ENCODE measurements around the gene CHD5. TPM values are rescaled to one million over a fixed set of nuclear protein-coding genes. Genes with fewer than 3 reads are reported as not detected.

The CHD5 gene
- polyA plus RNA-seq, 3 donors from 2014 or later: 0.12 TPM; not detected in 2

DNA sequence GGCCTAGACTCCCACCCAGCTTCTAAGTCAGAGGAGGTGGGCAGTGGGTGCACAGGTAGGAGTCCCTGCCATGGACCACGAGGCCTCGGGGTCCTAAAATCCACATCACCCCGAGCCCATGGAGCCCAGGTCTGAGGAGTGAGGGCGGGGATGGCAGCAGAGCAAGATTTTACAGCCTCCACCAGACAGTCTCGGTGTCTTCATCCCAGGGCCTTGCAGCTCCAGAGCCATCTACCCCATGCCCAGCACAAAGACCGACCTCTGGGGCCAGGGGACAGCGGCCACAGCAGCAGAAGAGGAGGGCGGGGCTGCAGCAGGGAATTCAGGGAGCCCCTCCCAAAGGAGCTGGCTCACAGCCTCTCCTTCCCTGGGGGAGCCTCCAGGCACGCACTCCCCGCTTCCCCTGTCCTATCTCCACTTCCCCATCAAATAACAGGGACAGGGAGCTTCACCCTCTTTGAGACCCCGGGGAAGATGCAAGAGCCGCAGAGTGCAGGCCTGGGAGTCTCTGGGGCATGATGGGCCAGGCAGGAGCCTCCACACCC, 14.6 kb downstream of the CHD5 start:
- Mint-ChIP-seq H3K27ac (no peak overlapping the region), H3K4me3 (no peak overlapping the region), H3K9me3 (no peaks in the 10 kb centered on the region), H3K4me1 (no peaks in the 10 kb centered on the region), H3K27me3 (ENCODE audit: low read depth in 3 of 3) (peaks cover 0 to 8% (median 8%) of the 10 kb centered on the region in 3 donors), H3K36me3 (no peaks in the 10 kb centered on the region)
- DNase-seq: no peak

DNA sequence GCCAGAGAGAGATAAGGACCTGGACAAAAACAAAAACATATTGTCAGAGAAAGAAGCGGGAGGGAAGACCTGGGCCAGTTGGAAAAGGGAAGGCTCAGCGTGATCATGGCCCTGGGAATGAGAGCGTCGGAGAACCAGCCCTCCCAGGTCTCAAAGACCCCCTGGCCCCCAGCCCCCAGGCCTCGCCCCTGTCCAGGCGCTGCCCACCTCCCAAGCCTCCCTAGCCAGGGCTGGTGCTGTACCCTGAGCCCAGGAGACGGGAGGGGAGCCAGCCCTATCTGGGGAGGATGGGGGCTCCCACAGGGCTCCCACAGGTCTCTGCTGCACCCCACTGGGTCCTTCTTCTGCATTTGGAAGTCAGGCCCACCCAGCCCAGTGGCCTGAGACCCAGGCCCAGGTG, 15.1 kb downstream of the CHD5 start:
- Mint-ChIP-seq H3K4me1 (no peaks in the 10 kb centered on the region), H3K36me3 (no peaks in the 10 kb centered on the region), H3K27ac (no peak overlapping the region), H3K4me3 (no peak overlapping the region), H3K27me3 (ENCODE audit: low read depth in 3 of 3) (peaks cover 0 to 10% (median 8%) of the 10 kb centered on the region in 3 donors), H3K9me3 (no peaks in the 10 kb centered on the region)
- DNase-seq: no peak

DNA sequence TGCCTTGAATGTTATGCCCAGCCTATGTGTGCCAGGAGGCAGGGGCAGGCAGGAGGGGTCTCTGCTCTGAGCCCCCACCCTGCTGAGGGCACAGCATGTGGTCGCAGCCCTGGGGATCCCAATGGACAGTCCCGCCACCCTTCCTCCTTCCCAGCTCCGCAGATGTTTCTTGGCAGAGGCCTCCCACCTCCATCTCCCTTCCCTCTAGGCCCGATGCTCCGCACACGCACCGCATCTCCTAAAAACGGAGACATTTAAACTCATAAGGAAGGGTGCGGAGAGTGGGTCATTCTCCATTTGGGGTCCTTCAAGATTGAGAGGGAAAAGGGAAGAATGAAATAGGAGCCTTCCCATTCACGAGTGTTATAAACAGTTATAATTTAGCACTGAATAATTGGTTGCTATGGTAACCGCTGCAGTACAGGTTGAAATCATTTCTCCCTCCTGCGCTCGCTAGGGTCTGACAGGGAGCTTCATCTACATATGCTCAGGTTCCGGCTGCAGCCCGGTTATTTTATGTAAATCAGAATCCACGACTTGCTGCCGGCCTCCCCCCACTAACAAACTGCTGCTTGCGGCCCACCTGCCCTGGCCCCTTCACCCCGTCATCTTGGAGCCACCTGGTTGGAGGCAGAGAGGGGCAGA, 16.0 kb downstream of the CHD5 start:
- peaks cover 0 to 3% (median 0%) of the 10 kb centered on the region in 3 donors for H3K36me3 Mint-ChIP-seq
- no peak overlapping the region for H3K27ac Mint-ChIP-seq
- no peak for DNase-seq
- no peaks in the 10 kb centered on the region for H3K9me3 Mint-ChIP-seq
- peaks cover 0 to 10% (median 10%) of the 10 kb centered on the region in 3 donors for H3K27me3 Mint-ChIP-seq (ENCODE audit: low read depth in 3 of 3)
- H3K4me1 Mint-ChIP-seq: no peaks in the 10 kb centered on the region
- no peak overlapping the region for H3K4me3 Mint-ChIP-seq

DNA sequence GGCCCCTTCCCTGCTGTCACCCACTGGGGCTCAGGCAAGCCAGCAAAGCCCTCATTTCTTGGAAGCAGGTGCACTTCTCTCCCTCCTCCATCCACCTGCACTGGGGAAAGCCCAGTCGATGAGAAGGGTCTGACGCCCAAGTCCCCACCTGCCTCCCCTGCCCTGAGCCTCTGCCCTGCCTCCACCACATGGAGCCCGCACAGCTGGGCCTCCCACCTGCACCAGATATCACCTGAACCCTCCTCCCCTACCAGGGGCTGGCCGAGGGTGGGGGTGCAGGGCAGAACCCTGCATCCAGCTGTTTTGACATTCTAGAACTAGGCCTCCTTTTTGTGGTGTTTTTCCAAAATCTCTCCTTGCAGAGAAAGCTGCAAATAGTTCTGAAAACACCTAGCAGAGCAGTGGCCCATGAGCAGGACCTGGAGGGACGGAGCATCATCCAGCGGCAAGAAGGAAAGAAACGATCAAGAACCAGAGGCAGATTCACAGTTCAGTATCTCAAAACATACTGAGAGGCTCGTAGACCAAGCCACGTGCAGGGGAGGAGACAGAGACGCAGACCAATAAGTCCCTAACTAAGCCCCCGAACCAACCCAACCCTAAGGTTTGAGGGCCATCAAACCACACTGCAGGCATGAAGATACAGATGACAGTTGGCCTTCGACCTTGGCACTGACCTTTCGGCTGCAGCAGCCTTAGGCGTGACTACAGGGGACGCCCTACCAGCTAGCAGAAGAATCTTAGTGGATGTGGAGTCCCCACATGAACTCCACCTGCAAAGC, 16.7 kb downstream of the CHD5 start:
- H3K27ac Mint-ChIP-seq: no peak overlapping the region
- no peak for DNase-seq
- peaks cover 0 to 4% (median 0%) of the 10 kb centered on the region in 3 donors for H3K36me3 Mint-ChIP-seq
- H3K9me3 Mint-ChIP-seq: no peaks in the 10 kb centered on the region
- H3K27me3 Mint-ChIP-seq (ENCODE audit: low read depth in 3 of 3): peaks cover 0 to 10% (median 10%) of the 10 kb centered on the region in 3 donors
- no peak overlapping the region for H3K4me3 Mint-ChIP-seq
- H3K4me1 Mint-ChIP-seq: no peaks in the 10 kb centered on the region

DNA sequence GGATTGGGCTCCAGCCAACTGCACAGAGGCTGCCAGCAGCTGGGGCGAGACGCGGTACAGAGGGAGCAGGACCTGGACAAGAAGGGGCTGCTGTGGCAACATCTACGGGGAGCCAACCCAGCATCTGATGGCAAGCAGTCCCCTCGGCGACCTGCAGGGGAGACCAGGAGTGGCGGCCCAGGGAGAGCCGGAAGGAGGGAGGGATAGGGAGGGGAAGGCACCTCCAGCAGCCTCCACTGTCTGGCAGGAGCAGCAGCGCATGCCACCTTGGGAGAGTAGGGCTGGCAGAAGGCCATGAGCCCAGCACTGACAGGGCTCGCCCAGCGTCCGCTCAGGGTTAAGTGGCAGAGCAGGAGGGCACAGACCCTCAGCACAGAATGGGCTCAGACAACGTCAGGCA, 17.3 kb downstream of the CHD5 start:
- no peak for DNase-seq
- H3K36me3 Mint-ChIP-seq: peaks cover 0 to 4% (median 0%) of the 10 kb centered on the region in 3 donors
- H3K4me3 Mint-ChIP-seq: no peak overlapping the region
- peaks cover 0 to 4% of the 10 kb centered on the region in 2 donors for H3K4me1 Mint-ChIP-seq
- peaks cover 0 to 10% (median 10%) of the 10 kb centered on the region in 3 donors for H3K27me3 Mint-ChIP-seq (ENCODE audit: low read depth in 3 of 3)
- no peak overlapping the region for H3K27ac Mint-ChIP-seq
- no peaks in the 10 kb centered on the region for H3K9me3 Mint-ChIP-seq

DNA sequence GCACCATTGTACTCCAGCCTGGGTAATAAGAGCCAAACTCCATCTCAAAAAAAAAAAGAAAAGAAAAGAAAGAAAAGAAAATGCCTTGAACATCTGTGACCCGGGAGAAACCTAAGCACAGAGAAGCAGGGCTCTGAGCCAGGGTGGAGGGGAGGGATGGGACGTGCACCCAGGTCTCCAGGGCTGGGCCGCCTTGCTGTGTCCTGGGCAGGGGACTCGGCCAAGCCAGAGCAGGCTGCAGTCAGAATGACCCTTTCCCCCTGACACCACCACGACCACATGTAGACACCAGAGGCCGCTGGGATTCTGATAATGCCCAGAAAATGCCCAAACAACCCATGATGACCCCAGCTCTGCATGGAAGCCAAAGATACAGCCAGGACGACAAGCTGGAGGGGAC, 17.8 kb downstream of the CHD5 start:
- Mint-ChIP-seq H3K4me3 (no peak overlapping the region), H3K36me3 (peaks cover 0 to 4% (median 0%) of the 10 kb centered on the region in 3 donors), H3K4me1 (peaks cover 0 to 7% of the 10 kb centered on the region in 2 donors), H3K27me3 (ENCODE audit: low read depth in 3 of 3) (peaks cover 0 to 10% (median 10%) of the 10 kb centered on the region in 3 donors), H3K9me3 (no peaks in the 10 kb centered on the region), H3K27ac (no peak overlapping the region)
- no peak for DNase-seq

DNA sequence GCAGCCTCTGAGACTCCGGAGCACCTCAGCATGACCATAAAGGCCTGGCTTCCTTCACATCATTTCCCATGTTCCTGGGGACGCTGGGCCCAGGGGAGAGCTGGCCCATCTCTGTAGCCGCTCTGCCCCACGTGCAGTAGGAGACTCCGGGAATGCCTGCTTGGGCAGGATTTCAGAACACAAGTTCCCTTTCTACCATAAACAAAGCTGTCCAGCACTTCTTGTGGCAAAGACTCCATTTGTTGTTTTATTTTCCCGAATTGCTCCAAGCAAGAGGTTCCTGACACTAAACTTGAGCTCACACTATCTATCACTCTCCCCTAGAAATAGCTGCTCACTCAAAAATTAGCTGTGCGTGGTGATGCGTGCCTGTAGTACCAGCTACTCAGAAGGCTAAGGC, 21.9 kb downstream of the CHD5 start:
- peaks cover 0 to 1% (median 0%) of the 10 kb centered on the region in 6 donors for H3K9me3 Mint-ChIP-seq
- peaks cover 0 to 4% (median 0%) of the 10 kb centered on the region in 3 donors for H3K36me3 Mint-ChIP-seq
- peaks cover 0 to 8% (median 5%) of the 10 kb centered on the region in 3 donors for H3K27me3 Mint-ChIP-seq (ENCODE audit: low read depth in 3 of 3)
- no peak for DNase-seq
- peaks cover 10 to 27% of the 10 kb centered on the region in 2 donors for H3K4me1 Mint-ChIP-seq
- H3K4me3 Mint-ChIP-seq: no peak overlapping the region
- H3K27ac Mint-ChIP-seq: peak overlapping the region in 1 of 6 donors; percentile 18

DNA sequence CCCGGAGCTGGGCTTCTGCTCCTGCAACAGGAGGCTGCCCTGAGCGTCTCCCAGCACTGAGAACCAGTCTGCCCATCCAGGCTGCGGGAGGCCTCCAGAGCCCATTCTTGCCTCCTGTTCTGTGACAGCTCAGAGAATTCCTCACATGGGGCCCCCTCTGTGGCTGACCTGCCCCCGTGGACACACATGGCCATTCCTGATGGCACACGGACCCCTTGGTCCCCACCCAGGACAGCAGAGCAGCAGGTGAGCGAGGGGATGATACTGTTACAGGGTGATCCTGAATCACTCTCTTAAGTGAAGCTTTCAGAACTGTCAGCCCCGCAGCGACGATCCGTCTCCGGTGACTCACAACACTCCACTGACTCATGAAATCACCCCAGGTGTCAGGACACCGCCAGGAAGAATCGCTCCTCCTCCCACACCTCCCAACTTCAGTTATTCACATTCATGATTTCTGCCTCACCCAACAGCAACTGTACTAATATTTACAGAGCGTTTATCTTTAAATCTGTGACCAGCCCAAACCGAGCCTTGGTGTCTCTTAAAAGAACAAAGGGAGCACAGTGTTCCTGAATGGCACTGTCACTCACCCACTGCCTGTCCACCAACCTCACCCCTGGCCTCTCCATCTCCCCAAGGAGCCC, 22.5 kb downstream of the CHD5 start:
- Mint-ChIP-seq H3K36me3 (peaks cover 0 to 4% (median 0%) of the 10 kb centered on the region in 3 donors), H3K27me3 (ENCODE audit: low read depth in 3 of 3) (peaks cover 0 to 8% (median 5%) of the 10 kb centered on the region in 3 donors), H3K4me1 (peaks cover 10 to 27% of the 10 kb centered on the region in 2 donors), H3K4me3 (no peak overlapping the region), H3K27ac (peak overlapping the region in 2 of 6 donors; percentile 15 to 18), H3K9me3 (peaks cover 0 to 1% (median 0%) of the 10 kb centered on the region in 6 donors)
- no peak for DNase-seq

DNA sequence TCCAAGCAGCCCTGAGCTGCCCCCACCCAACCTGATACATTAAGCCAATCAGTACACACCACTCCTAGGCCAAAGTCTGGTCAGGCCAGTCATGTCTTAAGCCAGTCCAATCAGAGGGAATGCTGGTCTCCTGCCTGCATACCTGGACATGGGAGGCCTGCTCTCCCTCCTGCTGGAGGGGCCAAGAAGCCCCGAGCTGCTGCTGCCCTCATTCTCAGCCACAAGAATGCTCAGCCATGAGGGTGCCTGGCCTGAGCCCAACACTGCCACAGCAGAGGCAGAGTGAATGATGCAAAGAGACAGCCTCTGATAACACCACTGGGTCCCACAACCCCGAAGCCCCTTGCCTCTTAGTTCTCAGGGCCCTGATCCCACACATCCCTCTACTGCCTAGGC, 23.0 kb downstream of the CHD5 start:
- no peak for DNase-seq
- H3K9me3 Mint-ChIP-seq: peaks cover 0 to 1% (median 0%) of the 10 kb centered on the region in 6 donors
- no peak overlapping the region for H3K27ac Mint-ChIP-seq
- H3K4me1 Mint-ChIP-seq: peaks cover 10 to 32% of the 10 kb centered on the region in 2 donors
- no peak overlapping the region for H3K4me3 Mint-ChIP-seq
- H3K36me3 Mint-ChIP-seq: peaks cover 0 to 4% (median 0%) of the 10 kb centered on the region in 3 donors
- H3K27me3 Mint-ChIP-seq (ENCODE audit: low read depth in 3 of 3): peaks cover 2 to 5% (median 5%) of the 10 kb centered on the region in 3 donors

DNA sequence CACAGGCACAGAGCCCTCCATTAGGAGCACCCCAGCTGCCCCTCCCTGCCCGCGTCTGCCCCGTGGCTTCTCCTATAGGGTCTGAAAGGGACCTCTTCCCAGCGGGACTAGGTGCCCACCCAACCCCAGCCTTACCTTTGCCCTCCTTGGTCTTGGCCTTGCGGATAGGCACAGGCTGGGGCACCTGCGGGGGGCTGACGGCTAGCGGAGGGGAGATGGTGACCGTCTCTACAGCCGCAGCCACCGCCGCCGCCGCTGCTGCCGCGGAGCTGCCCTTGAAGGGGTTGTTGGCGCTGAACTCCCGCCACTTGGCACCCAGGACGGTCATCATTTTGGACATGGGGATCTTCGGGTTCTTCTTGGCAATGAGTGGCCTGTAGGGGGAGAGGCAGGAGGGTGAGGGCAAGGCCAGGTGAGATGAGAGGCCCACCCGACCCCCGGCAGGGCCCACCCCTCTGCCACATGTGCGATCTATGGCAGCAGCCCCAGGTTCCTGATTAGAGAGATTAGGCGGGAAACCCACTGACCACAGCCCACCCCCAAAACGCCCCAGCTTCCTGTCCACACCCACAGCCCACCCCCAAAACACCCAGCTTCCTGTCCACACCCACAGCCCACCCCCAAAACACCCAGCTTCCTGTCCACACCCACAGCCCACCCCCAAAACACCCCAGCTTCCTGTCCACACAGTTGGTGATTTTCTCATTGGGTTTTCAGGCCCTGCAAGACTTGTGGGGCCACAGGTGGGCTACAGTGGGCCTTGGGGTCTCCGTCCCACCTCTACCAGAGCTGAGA, 25.4 kb downstream of the CHD5 start:
- H3K36me3 Mint-ChIP-seq: peaks cover 0 to 4% (median 0%) of the 10 kb centered on the region in 3 donors
- H3K4me1 Mint-ChIP-seq: peaks cover 10 to 34% of the 10 kb centered on the region in 2 donors
- peak overlapping the region in 2 of 5 donors; percentile 4 to 13 for H3K4me3 Mint-ChIP-seq
- peaks cover 0 to 2% (median 2%) of the 10 kb centered on the region in 3 donors for H3K27me3 Mint-ChIP-seq (ENCODE audit: low read depth in 3 of 3)
- H3K9me3 Mint-ChIP-seq: peaks cover 0 to 1% (median 0%) of the 10 kb centered on the region in 6 donors
- DNase-seq: no peak
- peak overlapping the region in 1 of 6 donors; percentile 12 for H3K27ac Mint-ChIP-seq

DNA sequence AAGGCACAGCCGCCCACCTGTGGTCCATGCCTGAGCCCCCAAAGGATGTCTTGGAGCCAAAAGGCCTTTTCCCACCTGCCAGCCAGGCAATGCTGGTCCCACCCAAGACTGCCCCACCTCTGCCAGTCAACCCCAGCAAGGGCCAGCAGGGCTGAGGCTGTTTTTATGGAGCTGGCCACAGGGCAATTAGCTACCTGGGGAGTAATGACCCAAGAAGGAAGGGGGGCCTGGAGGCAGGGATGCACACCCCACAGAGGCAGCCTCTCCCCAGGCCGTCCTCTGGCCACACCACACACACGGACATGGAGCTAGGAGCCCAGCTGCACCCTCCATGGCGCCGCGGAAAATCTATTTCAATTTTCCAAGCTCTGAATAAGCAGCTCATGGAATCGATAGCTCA, 27.2 kb downstream of the CHD5 start:
- peaks cover 0 to 1% (median 0%) of the 10 kb centered on the region in 6 donors for H3K9me3 Mint-ChIP-seq
- H3K36me3 Mint-ChIP-seq: no peaks in the 10 kb centered on the region
- H3K4me3 Mint-ChIP-seq: no peak overlapping the region
- no peak for DNase-seq
- H3K27ac Mint-ChIP-seq: no peak overlapping the region
- peaks cover 0 to 3% (median 0%) of the 10 kb centered on the region in 3 donors for H3K27me3 Mint-ChIP-seq (ENCODE audit: low read depth in 3 of 3)
- H3K4me1 Mint-ChIP-seq: peaks cover 14 to 39% of the 10 kb centered on the region in 2 donors

DNA sequence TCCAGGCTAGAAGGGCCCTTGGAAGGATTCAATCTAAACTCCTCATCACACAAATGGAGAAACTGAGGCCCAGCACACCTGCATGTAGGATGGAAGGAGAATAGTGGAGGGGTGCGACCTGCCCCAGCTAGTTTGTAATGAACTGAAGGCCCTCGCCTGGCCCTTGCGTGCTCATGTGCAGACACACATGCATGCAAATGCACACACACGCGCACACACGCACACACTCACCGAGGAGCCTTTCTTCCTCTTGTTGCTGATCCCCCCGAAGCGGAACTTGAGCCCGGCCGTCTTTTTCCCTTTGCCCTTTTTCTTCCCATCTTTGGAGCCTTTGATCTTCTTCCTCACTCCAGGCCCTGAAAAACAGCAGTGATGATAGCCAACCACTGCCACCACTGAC, 27.9 kb downstream of the CHD5 start:
- Mint-ChIP-seq H3K4me3 (peak overlapping the region in 1 of 5 donors; percentile 4), H3K9me3 (peaks cover 0 to 1% (median 0%) of the 10 kb centered on the region in 6 donors), H3K36me3 (no peaks in the 10 kb centered on the region), H3K27ac (peak overlapping the region in 1 of 6 donors; percentile 7), H3K4me1 (peaks cover 14 to 42% of the 10 kb centered on the region in 2 donors), H3K27me3 (ENCODE audit: low read depth in 3 of 3) (peaks cover 0 to 5% (median 0%) of the 10 kb centered on the region in 3 donors)
- DNase-seq: no peak

All from immature natural killer cell (primary cell).